Astrocyte (in vitro differentiated cells and primary cell): ENCODE results near the gene TANK. TPM values are rescaled to one million over a fixed set of nuclear protein-coding genes. Genes with fewer than 3 reads are reported as not detected.
A peak's percentile ranks its signal among the peaks of the same experiment; 100 is the strongest.

Source experiments
- DNase-seq: peaks from one replicate; pipeline ENCODE4 v3.0.0-alpha.2; 2010; ENCODE audit warnings: low read depth
- FAIRE-seq: peaks from 2 replicates; lab custom pipeline; 2011; peaks lifted over from hg19 to GRCh38; lab: Jason Lieb, UNC
- H2AFZ ChIP-seq: 2 replicates; pipeline ENCODE4 v1.6.0; 2012; ENCODE audit warnings: low read depth, low read length, inconsistent platforms
- H3K27ac ChIP-seq: 2 replicates; pipeline ENCODE4 v1.5.1; 2011; ENCODE audit warnings: low read depth, low read length, inconsistent platforms
- H3K27me3 ChIP-seq: 2 replicates; pipeline ENCODE4 v1.6.0; 2011; ENCODE audit warnings: low read length, inconsistent platforms; ENCODE audit not compliant: insufficient read depth
- H3K36me3 ChIP-seq: 2 replicates; pipeline ENCODE4 v1.5.1; 2011; ENCODE audit warnings: low read length, inconsistent platforms; ENCODE audit not compliant: insufficient read depth
- H3K4me1 ChIP-seq: 2 replicates; pipeline ENCODE4 v1.5.1; 2011; ENCODE audit warnings: low read length, inconsistent platforms; ENCODE audit not compliant: insufficient read depth
- H3K4me2 ChIP-seq: 2 replicates; pipeline ENCODE4 v1.6.0; 2012; ENCODE audit warnings: low read length, inconsistent platforms
- H3K4me3 ChIP-seq: 2 replicates; pipeline ENCODE4 v1.5.1; 2011; ENCODE audit warnings: low read depth, mild to moderate bottlenecking, low read length, inconsistent platforms; ENCODE audit not compliant: insufficient read depth
- H3K79me2 ChIP-seq: 2 replicates; pipeline ENCODE4 v1.6.0; 2012; ENCODE audit warnings: mild to moderate bottlenecking, low read length, inconsistent platforms; ENCODE audit not compliant: insufficient read depth
- H3K9ac ChIP-seq: 2 replicates; pipeline ENCODE4 v1.6.0; 2012; ENCODE audit warnings: mild to moderate bottlenecking, low read length, inconsistent platforms
- H3K9me3 ChIP-seq: 2 replicates; pipeline ENCODE4 v1.5.1; 2012; ENCODE audit warnings: low read depth, mild to moderate bottlenecking, low read length, inconsistent platforms; ENCODE audit not compliant: insufficient read depth
- H4K20me1 ChIP-seq: 2 replicates; pipeline ENCODE4 v1.6.0; 2012; ENCODE audit warnings: low read length, inconsistent platforms; ENCODE audit not compliant: insufficient read depth
- H3K27ac Mint-ChIP-seq: one replicate; pipeline ENCODE4 v1.8.0; 2021; ENCODE audit warnings: mild to moderate bottlenecking, mixed read lengths; ENCODE audit not compliant: unreplicated experiment
- H3K27me3 Mint-ChIP-seq: one replicate; pipeline ENCODE4 v1.8.0; 2021; ENCODE audit warnings: low read depth, mixed read lengths; ENCODE audit not compliant: unreplicated experiment
- H3K36me3 Mint-ChIP-seq: one replicate; pipeline ENCODE4 v1.8.0; 2021; ENCODE audit warnings: low read depth, mixed read lengths; ENCODE audit not compliant: unreplicated experiment
- H3K4me1 Mint-ChIP-seq: one replicate; pipeline ENCODE4 v1.8.0; 2021; ENCODE audit warnings: low read depth, mixed read lengths; ENCODE audit not compliant: unreplicated experiment
- H3K4me3 Mint-ChIP-seq: one replicate; pipeline ENCODE4 v1.8.0; 2021; ENCODE audit warnings: mild to moderate bottlenecking, moderate library complexity, mixed read lengths; ENCODE audit not compliant: unreplicated experiment
- H3K9me3 Mint-ChIP-seq: one replicate; pipeline ENCODE4 v1.8.0; 2021; ENCODE audit warnings: mild to moderate bottlenecking, mixed read lengths; ENCODE audit not compliant: unreplicated experiment
- EZH2 ChIP-seq: IDR thresholded peaks from 2 replicates; pipeline ENCODE4 v1.6.1; 2012; ENCODE audit warnings: mild to moderate bottlenecking, low read length, inconsistent platforms; ENCODE audit not compliant: insufficient read depth
- total RNA-seq: library from RNA; stranded (reverse); gene quantifications from 2 replicates; pipeline ENCODE4 v1.2.1, GENCODE V29; 2021
- TF ChIP-seq, protein P1 (sequence below): IDR thresholded peaks from 2 replicates; pipeline ENCODE4 v1.5.1; 2011; ENCODE audit warnings: low read depth, mild to moderate bottlenecking, inconsistent platforms, low read length, moderate library complexity; ENCODE audit not compliant: insufficient read depth

The TANK gene
- total RNA-seq, 1 donor from 2014 or later = 55.7 TPM

DNA sequence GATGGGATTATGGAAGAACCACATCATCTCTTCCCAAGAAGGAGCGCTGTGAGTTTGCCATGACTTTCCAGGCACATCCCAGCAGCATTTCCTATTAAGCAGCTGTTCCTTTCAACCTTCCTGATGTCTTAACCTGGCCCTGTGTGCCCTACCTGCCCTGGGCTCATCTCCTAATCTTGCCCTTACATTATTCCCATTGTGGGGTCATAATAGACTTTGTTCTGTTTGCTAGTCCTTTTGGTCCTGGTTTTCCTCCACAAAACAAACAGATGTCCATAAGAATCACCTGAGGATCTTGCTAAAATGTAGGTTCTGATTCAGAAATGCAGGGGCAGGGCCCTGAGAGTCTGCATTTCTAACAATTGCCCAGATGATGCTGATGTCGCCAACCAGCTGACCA, 38.6 kb upstream of the TANK start:
- peaks cover 18% of the 10 kb centered on the region for H3K4me1 ChIP-seq
- H3K4me3 ChIP-seq = no peak overlapping the region
- TF ChIP-seq, protein P1, sequence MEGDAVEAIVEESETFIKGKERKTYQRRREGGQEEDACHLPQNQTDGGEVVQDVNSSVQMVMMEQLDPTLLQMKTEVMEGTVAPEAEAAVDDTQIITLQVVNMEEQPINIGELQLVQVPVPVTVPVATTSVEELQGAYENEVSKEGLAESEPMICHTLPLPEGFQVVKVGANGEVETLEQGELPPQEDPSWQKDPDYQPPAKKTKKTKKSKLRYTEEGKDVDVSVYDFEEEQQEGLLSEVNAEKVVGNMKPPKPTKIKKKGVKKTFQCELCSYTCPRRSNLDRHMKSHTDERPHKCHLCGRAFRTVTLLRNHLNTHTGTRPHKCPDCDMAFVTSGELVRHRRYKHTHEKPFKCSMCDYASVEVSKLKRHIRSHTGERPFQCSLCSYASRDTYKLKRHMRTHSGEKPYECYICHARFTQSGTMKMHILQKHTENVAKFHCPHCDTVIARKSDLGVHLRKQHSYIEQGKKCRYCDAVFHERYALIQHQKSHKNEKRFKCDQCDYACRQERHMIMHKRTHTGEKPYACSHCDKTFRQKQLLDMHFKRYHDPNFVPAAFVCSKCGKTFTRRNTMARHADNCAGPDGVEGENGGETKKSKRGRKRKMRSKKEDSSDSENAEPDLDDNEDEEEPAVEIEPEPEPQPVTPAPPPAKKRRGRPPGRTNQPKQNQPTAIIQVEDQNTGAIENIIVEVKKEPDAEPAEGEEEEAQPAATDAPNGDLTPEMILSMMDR = no peak
- no peak for TF ChIP-seq EZH2
- no peak for FAIRE-seq
- no peak overlapping the region for H3K4me2 ChIP-seq
- H3K27me3 ChIP-seq = no peaks in the 10 kb centered on the region
- no peak overlapping the region for H2AFZ ChIP-seq
- Mint-ChIP-seq H3K4me1 (peaks cover 28% of the 10 kb centered on the region), H3K36me3 (peaks cover 2% of the 10 kb centered on the region), H3K4me3 (no peak overlapping the region), H3K9me3 (no peaks in the 10 kb centered on the region), H3K27me3 (no peaks in the 10 kb centered on the region), H3K27ac (no peak overlapping the region)
- H3K27ac ChIP-seq = no peak overlapping the region
- H4K20me1 ChIP-seq = no peaks in the 10 kb centered on the region
- H3K9ac ChIP-seq = no peak overlapping the region
- H3K79me2 ChIP-seq = no peaks in the 10 kb centered on the region
- DNase-seq = no peak
- H3K9me3 ChIP-seq = no peaks in the 10 kb centered on the region
- H3K36me3 ChIP-seq = no peaks in the 10 kb centered on the region

DNA sequence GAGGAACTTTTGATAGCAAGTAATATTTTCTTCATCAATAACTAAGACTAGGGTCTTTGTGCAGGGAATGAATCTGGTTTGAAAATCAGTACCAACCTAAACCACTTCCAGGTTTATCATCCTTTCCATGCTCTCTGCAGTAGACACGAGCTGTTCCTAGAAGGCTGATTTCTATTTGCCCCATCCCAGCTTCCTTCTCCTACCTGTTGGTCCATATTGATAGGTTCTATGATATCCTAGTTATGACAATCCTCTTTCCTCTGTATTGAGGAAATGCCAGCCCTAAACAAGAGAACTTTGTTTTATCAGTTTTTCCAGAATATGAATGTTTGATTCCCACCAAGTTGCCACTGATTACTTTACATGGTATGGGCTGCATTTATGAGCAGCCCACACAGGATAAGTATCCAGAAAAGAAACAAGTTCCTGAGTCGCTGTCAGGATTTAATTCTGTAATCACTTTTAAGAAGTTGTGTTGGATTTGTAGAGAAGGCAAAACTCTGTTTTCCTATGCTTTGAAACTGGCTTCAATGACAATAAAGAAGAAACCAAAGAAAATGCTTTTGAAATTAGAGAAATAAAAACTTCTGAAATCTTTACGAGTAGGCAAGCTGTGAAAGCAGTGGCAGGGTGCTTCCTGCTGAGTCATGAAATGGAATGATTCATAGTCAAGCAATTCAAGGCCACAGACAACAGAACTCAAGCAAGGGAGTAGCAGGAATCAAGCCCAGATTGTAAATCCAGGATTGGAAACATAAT, 37.3 kb upstream of the TANK start:
- peak overlapping the region; percentile 70 for H3K9ac ChIP-seq
- H3K79me2 ChIP-seq = no peaks in the 10 kb centered on the region
- no peaks in the 10 kb centered on the region for H3K27me3 ChIP-seq
- H3K27ac ChIP-seq = peak overlapping the region; percentile 85
- FAIRE-seq (peak; percentile 93), DNase-seq (peak; percentile 93)
- no peaks in the 10 kb centered on the region for H3K9me3 ChIP-seq
- TF ChIP-seq, protein P1 = no peak
- no peak for TF ChIP-seq EZH2
- H3K36me3 Mint-ChIP-seq = peaks cover 2% of the 10 kb centered on the region
- no peaks in the 10 kb centered on the region for H3K9me3 Mint-ChIP-seq
- peak overlapping the region; percentile 82 for H3K4me2 ChIP-seq
- H3K27me3 Mint-ChIP-seq = no peaks in the 10 kb centered on the region
- no peaks in the 10 kb centered on the region for H3K36me3 ChIP-seq
- peak overlapping the region; percentile 55 for H2AFZ ChIP-seq
- H3K4me1 ChIP-seq = peaks cover 18% of the 10 kb centered on the region
- H3K4me1 Mint-ChIP-seq = peaks cover 28% of the 10 kb centered on the region
- H3K4me3 Mint-ChIP-seq = no peak overlapping the region
- H3K4me3 ChIP-seq = peak overlapping the region; percentile 44
- no peaks in the 10 kb centered on the region for H4K20me1 ChIP-seq
- peak overlapping the region; percentile 98 for H3K27ac Mint-ChIP-seq

DNA sequence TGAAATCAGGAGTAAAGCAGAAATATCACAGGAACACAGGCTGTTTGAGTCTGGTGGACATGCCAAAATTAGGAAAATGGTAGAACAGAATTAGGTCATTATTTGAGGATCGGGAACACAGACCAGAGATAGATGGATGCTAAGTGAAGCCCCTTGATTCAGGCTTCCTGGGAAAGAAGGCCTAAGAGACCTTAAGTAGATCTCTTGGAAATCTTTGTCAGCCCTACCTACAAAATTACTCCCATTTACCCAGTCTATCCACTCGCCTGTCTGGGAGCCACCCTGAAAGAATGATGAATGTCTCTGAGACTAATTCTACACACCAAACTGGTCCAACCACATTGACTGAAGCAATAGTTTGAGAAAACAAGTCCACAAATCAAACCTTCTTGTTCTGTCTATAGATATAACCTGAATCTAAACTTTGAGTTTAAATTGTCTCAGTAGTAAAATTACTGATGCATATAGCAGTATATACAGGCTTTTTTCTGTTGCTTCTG, 36.6 kb upstream of the TANK start:
- DNase-seq (no peak), FAIRE-seq (no peak)
- Histone ChIP-seq H3K36me3 (no peaks in the 10 kb centered on the region), H3K4me1 (peaks cover 18% of the 10 kb centered on the region), H3K79me2 (no peaks in the 10 kb centered on the region), H3K9me3 (no peaks in the 10 kb centered on the region), H2AFZ (peak overlapping the region; percentile 54), H3K27ac (peak overlapping the region; percentile 85), H4K20me1 (no peaks in the 10 kb centered on the region), H3K9ac (peak overlapping the region; percentile 70), H3K4me3 (no peak overlapping the region), H3K4me2 (peak overlapping the region; percentile 82), H3K27me3 (no peaks in the 10 kb centered on the region)
- H3K4me1 Mint-ChIP-seq = peaks cover 28% of the 10 kb centered on the region
- peak overlapping the region; percentile 98 for H3K27ac Mint-ChIP-seq
- H3K4me3 Mint-ChIP-seq = no peak overlapping the region
- TF ChIP-seq, protein P1 = no peak
- no peak for TF ChIP-seq EZH2
- no peaks in the 10 kb centered on the region for H3K27me3 Mint-ChIP-seq
- peaks cover 2% of the 10 kb centered on the region for H3K36me3 Mint-ChIP-seq
- H3K9me3 Mint-ChIP-seq = no peaks in the 10 kb centered on the region
